T follicular helper cell (primary cell): ENCODE measurements around the gene BUD23.
A peak's percentile ranks its signal among the peaks of the same experiment; 100 is the strongest.
"Not testable (repeated sequence)": the region's sequence is repeated elsewhere in the genome, so short reads cannot be mapped to it uniquely, and the experiment has no call there.

ENCODE experiments used
- DNase-seq: peaks from one replicate; pipeline ENCODE4 v3.0.0-alpha.2; 2020; ENCODE audit warnings: low read depth

The BUD23 gene

DNA sequence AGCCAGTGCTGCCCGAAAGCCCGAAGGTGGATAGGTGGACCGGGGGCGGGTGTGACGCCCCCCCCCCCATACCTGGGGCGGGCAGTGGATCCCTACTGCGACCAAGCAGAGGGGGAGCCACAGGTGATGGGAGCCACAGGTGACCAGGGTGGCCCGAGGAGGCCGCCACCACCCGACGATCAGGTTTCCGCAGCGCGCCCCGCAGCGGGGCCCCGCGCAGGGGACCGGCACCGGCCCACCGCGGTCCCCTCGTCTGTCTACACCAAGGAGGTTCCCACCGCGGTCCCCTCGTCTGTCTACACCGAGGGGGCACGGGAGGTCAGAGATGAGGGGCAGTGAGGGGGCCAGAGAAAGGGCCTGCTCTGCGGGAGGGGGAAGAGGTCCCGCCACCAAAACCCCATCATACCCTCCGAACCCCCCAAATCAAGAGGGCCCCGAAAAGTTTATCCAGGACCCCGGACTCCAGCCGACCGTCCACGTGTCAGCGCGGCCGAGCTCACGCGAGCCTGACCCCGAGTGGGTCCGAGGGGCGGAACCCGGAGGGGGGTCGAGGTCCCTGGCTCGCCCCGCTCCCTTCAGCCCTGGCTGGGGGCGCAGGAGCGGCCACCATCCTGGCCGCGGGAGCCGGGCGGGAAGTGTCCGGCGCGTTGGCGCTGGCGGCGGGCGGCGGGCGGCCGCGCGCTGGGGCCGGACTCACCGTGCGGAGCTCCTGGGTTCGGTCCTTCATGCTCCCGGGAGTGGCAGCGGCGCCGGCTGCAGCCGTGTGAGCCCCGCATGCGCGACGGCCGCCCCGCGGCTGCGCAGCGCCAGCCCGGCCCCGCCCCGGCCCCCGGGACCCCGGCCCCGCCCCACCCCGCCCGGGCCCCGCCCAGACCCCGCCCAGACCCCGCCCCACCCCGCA, 35.8 kb downstream of the BUD23 start, which contains the start of gene STX1A:
Gene STX1A (minus strand): TSS at position 765 of the 901 bp plus-strand sequence. CDS start 38 bp downstream, at position 727.
- peak; percentile 56 for DNase-seq

DNA sequence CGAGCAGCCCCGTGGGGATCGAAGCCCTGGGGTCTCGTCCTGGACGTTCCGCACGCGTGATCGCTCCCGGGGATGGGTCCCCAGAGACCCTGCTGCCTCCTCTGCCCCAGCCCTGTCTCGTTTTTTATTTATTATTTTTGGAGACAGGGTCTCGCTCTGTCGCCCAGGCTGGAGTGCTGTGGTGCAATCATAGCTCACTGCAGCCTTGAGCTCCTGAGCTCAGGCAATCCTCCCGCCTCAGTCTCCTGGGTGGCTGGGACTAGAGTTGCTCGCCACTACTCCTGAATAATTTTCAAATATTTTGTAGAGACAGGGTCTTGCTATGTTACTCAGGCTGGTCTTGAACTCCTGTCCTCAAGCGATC, 36.4 kb downstream of the BUD23 start:
- no peak for DNase-seq

DNA sequence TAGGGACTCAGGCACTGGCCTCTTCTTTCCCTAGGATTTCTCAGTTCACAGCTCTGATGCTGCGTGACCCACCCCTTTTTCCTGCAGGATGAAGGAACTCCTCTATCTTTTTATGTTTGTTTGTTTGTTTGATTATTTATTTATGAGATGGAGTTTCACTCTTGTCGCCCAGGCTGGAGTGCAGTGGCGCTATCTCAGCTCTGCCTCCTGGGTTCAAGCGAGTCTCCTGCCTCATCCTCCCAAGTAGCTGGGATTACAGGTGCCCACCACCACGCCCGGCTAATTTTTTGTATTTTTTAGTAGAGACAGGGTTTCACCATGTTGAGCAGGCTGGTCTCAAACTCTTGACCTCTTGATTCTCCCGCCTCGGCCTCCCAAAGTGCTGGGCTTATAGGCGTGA, 37.0 kb downstream of the BUD23 start:
- DNase-seq = not testable (repeated sequence)

DNA sequence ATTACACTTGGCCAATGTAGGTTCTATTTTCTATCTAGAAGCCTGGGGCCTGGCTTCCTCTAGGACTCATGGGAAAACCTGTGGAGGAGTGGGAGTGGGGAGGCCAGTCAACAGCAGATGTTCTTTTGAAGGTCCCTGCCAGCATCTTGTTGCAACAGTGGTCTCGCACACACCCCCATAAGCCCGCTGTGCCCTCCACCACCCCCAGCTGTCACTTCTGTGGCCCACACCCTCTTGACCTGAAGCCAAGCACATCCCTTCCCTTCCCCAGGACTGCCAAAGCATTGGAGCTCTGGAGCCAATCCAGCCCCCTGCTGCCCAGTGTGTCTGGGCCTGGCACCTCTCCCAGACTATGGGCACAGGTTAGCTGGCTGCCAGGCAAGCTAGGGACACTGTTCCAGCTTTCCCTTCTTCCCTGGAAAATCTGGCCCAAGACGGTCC, 38.0 kb downstream of the BUD23 start:
- no peak for DNase-seq

DNA sequence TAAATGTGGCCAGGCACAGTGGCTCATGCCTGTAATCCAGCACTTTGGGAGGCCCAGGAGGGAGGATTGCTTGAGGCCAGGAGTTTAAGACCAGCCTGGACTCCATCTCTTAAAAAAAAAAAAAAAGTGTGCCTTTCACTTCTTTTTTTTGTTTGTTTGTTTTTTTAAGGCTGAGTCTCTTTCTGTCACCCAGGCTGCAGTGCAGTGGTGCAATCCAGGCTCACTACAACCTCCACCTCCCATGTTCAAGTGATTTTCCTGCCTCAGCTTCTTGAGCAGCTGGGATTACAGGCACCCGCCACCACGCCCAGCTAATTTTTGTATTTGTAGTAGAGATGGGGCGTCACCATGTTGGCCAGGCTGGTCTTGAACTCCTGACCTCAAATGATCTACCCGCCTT, 38.8 kb downstream of the BUD23 start:
- not testable (repeated sequence) for DNase-seq

DNA sequence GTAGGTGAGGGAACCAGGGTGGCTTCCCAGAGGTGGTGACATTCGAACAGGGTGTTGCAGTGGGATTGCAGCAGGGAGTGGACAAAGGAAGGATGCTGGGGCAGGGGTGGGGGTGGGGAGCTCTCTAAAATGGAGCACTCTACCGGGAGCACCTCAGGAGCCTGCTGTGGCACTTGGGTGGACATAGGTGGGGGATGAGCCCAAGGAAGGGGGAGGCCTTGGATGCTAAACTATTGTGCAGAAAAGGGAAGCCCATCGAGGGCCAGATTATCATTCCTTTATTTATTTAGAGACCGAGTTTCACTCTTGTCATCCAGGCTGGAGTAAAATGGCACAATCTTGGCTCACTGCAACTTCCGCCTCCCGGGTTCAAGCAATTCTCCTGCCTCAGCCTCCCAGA, 39.4 kb downstream of the BUD23 start:
- DNase-seq = no peak

DNA sequence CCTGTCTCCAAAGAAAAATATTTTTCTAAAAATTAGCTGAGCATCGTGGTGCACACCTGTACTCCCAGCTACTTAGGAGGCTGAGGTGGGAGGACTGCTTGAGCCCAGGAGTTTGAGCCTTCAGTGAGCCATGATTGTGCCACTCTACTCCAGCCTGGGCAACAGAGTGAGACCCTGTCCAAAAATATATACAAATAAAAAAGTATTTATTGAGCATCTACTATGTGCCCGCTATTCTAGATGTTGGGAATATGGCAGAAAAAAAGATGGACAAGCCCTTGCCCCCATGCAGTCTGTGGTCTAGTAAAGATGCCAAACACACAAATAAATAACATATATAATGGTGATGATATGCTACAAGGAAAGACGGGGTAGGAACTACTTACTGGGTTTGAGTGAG, 40.4 kb downstream of the BUD23 start:
- no peak for DNase-seq

DNA sequence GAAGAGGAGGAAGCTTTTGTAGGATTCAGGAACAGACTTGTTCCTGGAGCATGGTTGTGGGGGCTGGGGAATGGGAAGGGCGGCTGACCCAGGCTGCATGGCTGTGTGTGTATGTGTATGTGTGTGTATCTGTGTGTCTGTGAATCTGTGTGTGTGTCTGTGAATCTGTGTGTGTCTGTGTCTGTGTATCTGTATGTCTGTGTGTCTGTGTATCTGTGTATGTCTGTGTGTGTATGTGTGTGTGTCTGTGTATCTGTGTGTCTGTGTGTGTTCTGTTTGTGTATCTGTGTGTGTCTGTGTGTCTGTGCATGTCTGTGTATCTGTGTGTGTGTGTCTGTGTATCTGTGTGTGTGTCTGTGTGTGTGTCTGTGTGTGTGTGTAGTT, 42.7 kb downstream of the BUD23 start:
- no peak for DNase-seq

DNA sequence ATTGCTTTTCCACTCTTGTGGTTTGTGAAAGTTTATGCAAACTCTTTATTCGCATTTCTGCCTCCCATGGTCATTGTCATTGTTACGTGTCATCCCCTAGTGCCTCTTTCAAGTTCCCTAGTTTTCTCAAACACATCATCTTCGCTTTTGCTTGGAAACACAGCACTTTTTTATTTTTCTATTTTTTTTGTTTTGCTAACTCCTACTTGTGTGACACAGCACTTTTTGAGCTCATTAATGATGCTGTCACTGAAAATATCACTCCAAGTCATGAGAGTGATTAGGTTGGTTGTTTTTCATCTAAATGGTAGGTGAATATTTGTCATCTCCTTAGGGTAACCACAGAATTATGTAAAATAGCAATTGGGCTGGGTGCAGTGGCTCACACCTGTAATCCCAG, 44.6 kb downstream of the BUD23 start:
- no peak for DNase-seq

DNA sequence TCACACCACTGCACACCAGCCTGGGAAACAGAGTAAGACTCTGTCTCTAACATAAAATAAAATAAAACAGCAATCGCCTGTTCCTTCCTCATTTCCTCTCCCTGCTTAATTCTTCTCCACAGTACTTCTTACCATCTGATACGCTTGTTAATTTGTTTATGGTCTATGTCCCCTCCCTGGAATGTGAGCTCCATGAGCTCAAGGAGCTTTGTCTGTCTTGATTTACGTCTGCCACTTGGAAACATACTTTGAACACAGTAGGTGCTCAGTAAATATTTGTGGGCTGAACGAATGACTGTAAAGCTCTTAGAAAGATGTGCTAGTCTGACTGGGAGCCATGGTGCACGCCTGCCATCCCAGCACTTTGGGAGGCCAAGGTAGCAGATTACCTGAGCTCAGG, 45.2 kb downstream of the BUD23 start:
- DNase-seq = no peak

DNA sequence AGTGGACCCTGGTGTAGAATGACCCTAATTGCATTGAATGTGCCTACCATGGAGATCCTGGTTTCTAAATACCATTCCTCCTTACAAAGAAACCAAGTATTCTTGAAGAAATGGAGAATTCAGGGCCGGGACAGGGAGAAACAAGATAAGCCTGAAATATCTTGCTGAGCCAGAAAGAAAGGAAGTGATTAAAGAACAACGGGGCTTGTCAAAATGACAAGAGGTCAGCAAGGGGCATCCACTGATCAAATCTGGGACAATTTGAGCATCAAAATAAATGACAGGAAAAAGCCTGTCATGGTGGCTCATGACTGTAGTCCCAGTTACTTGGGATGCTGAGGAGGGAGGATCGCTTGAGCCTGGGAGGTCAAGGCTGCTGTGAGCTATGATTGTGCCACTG, 47.1 kb downstream of the BUD23 start:
- no peak for DNase-seq

DNA sequence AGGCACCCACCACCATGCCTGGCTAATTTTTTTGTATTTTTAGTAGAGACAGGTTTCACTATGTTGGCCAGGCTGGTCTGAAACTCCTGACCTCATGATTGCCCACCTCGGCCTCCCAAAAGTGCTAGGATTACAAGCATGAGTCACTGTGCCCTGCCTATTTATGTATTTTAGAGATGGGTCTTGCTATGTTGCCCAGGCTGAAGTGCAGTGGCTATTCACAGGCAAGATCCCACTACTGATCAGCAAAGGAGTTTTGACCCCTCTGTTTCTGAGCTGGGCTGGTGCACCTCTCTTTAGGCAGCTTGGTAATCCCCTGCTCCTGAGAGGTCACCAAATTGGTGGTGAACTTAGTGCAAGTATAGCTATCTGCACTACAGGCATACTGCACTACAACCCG, 49.0 kb downstream of the BUD23 start:
- DNase-seq = no peak

DNA sequence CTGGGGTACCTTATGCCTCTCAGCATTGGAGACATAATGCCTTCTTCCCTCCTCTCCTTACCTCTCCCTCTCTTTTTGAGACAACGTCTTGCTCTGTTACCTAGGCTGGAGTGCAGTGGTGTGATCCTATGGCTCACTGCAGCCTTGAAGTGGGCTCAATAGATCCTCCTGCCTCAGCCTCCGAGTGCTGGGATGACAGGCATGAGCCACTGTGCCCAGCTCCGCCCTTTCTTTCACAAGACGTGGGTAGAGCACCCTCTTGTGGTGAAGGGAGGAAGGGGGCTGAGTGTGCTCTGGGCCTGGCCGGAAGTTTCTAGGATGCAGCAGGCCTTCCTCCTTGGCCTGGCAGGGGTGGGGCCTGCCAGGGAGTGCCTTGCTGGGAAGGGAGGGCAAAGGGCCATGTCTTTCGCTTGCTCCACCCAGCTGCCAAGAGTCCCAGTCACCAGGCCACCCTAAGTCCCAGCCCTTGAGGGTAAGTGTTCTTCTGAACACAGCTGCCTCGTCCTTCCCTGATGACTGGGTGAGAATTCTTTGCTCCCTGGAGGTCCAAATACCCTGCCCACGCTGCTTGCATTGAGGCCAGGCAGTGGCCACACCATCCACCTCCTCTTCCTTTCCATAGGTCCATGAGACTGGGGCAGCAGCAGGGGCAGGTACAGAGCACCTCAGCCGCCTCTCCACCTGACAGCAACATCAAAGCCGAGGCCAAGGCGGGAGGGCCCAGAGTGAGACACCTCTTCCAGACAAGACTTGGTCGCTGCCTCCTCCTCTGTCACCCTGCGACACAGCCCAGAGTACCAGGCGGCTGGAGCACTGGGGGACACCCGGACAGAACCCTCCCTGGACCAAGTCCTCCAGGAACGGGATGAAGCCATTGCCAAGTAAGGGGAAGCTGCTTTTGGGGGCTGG, 51.5 kb downstream of the BUD23 start:
- peak; percentile 76 for DNase-seq

DNA sequence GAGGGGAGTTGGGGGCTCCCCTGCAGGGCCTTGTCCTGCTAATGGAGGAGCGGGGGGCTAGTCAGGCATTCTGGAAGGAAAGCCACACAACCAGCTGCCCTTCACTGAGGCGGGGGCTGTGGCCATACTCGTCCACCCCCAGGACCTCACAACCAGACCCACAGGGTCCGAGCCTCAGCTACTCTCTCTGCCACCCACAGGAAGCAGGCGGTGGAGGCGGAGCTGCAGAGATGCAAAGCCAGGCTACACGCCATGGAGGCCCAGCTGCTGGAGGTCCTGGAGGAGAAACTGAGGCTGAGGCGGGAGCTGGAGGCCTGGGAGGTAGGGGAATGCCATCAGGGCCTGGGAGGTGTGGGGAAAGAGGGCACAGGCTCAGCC, 52.1 kb downstream of the BUD23 start:
- no peak for DNase-seq

DNA sequence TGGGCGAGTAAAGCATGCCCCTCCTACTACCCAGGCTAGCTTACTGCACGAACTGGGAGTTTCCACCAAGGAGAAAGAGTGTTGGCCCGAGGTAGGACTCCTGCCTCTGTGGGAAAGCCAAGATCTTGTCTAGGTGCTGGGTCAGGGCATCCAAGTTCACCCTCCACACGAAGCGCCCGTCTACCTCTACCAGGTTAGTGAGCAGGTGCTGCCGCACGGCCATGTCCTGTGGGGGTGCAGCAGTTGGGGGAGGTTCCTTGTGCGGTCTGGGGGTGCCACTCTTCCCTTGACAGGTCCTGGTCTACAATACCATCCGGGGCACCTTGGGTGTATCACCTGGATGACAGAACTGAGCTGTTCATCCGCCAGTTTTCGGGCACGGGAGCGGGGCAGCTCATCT, 53.5 kb downstream of the BUD23 start:
- no peak for DNase-seq

DNA sequence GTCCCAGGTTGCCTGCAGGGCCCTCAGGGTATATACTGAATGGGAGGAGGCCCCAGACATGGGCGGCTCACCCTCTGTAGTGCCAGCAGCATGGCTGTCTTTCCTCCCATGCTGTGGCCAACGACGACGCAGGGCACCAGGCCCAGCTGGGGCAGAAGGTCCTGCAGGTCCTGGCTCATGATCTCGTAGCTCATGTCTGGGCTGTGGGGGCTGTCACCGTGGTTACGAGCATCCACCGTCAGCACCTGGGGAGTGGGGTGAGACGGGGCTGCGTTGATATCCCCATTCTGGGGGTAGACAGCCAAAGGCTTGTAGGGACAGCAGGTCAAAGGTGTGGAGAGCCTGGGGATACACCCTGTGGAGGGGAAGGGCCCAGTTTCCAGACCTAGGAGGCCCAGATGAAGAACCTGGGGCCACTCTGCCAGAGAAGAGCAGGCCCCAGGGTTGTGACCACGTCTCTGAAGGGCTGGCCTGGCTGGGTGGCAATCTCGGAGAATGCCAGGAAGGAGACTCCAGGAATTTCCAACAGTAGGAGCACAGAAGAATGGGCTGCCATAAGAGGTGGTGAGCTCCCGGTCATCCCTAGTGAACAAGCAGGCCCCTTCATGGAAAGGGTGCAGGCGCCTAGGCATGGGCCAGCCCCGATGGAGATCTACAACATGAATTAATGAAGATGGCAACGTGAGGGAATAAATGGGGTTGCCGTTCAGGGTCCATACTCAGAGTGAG, 54.3 kb downstream of the BUD23 start:
- no peak for DNase-seq

DNA sequence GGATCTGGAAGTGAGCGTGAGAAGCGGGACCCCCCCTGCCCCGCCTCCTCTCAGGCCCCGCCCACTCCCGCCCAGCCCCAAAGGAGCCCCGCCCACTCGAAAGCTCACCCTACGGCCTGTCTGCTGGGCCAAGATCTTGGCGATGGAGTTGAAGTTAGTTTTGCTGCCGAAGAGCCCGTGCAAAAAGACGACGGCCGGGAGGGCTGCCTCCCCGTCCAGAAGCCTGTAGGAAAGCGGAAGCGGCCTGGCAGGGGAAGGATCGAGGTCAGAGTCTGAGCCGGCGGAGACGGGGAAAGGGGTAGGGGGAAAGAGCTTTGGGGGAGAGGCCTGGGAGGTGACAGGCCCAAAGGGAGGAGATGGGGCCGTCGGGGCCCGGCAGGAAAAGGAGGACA, 54.8 kb downstream of the BUD23 start:
- peak; percentile 58 for DNase-seq

DNA sequence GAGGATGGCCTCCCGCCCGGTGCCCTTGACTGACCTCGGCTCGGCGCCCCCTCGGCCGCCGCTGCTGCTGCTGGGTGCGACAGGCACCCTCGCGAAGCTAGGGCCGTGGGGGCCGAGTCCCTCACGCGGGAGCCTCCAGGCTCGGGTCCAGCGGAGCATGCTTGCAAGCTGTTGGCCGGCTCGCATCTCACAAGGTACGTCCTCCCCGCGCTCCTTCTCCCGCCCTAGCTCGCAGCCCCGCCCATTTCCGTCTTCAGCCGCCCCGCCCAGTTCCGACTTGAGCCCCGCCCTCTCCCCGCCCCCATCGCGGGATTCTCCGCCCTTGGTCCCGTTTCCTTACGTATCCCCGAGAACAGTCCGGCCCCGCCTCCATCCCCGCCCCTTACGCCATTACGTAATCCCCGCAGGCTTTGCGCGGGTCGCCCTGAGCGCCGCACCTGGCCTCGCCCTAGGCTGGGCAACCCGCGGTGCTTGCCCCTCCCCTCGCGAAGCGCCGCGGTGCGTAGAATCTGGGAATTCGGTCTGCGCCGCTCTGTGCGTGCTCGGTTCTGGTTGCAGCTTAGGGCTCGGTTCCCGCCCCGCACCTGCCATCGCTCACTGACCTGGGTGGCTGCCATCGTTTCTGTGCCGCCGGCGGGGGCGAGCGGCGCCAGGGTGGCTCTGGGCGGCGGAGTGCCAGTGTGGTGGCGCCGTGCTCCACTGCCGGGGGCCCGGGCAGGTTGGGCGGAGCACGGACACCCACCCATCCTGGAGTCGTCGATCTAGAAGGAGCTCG, 55.4 kb downstream of the BUD23 start, which contains the start of gene ABHD11:
Gene ABHD11 (minus strand): TSS at position 191 of the 775 bp plus-strand sequence. CDS start 32 bp downstream, at position 159.
- peak; percentile 96 for DNase-seq

DNA sequence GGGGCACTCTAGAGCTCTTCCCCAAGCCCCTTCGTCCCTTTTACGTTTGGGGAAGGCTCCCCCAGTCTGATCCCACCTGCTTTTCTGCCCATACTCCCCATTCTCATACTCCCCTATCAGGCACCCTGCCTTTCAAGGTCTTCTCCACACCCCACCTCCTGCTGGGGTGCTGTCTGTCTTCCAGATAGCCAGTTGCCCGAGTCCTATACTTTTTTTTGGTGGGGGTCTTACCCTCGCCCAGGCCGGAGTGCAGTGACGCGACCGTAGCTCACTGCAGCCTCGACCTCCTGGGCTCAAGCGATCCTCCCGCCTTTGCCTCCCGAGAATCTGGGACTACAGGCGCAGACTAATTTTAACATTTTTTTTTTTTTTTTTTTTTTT, 56.0 kb downstream of the BUD23 start:
- DNase-seq = no peak

DNA sequence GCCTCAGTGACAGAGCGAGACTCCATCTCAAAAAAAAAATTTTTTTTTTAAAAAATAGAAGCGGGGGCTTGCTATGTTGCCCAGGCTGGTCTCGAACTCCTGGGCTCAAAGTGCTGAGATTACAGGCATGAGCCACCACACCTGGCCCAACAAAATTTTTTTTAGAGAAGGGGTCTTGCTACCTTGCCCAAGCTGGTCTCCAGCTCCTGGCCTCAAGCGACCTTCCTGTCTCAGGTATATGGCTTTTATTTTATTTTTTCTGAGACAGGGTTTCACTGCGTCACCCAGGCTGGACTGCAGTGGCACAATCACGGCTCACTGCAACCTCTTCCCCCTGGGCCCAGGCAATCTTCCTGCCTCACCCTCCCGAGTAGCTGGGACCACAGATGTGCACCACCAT, 56.8 kb downstream of the BUD23 start:
- DNase-seq = no peak

DNA sequence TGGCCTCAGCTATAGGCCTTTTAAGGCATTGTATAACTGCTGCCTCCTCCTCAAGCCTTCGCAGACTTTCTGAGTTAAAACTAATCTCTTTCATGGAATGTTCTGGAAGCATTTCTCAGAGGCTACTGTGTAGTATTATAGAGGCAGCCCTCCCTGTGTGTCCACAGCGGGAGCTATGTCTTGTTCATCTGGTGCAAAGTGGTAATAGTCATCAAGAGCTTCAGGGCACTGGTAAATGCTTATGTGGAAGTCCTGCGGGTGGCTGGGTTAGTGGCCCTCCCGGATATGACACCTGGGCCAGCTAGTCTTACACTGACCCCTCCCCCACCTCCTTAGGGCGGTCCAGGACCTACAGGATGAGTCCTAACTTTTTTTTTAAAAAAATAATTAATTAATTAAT, 57.4 kb downstream of the BUD23 start:
- no peak for DNase-seq
